A549 (cell line): Measurements from ENCODE around the gene STXBP6. TPM values are rescaled to one million over a fixed set of nuclear protein-coding genes. Genes with fewer than 3 reads are reported as not detected.
"Not testable (repeated sequence)": the region's sequence is repeated elsewhere in the genome, so short reads cannot be mapped to it uniquely, and the experiment has no call there.

Experiments used
- ATAC-seq, 2 experiments: fragments of 200-7000 bp in 1 of 2; fragments of >200 bp in 1 of 2; cut with Nextera tagmentation in 1 of 2; cut with Tn5 transposase in 1 of 2; 3 replicates each; pipeline versions ENCODE4 v1.8.0 to v1.9.1; 2018 to 2020; ENCODE audit warnings: mild to moderate bottlenecking in 1 of 2, moderate library complexity in 1 of 2
- CTCF ChIA-PET: fragments of 300-600 bp; sonication (Branson Sonifier 250); formaldehyde crosslinking; extraction: SDS; loops from one replicate; lab custom pipeline; 2021; ENCODE audit warnings: antibody characterized with exemption, inconsistent platforms; lab: Yijun Ruan, JAX
- POLR2A ChIA-PET: fragments of 350-600 bp; formaldehyde crosslinking; extraction: SDS; loops from one replicate; lab custom pipeline; 2021; ENCODE audit warnings: antibody characterized with exemption, inconsistent platforms; lab: Yijun Ruan, JAX
- DNase-seq, 2 experiments: peaks; one replicate each; pipeline versions ENCODE4 v3.0.0 to v3.0.0-alpha.2; 2011 to 2016; ENCODE audit warnings: low read depth in 1 of 2, low spot score in 1 of 2
- FAIRE-seq: peaks from 2 replicates; lab custom pipeline; 2011; peaks lifted over from hg19 to GRCh38; lab: Jason Lieb, UNC
- H3K27ac ChIP-seq, 2 experiments: fragments of >200 bp; sonication (Bioruptor Twin); formaldehyde crosslinking; 3 replicates each; pipeline ENCODE4 v1.5.1; 2016 to 2017
- H3K4me1 ChIP-seq: fragments of >200 bp; sonication (Bioruptor Twin); formaldehyde crosslinking; 3 replicates; pipeline ENCODE4 v1.6.1; 2016
- H3K4me2 ChIP-seq: fragments of >200 bp; sonication (Bioruptor Twin); formaldehyde crosslinking; 3 replicates; pipeline ENCODE4 v1.6.1; 2016
- H3K4me3 ChIP-seq: fragments of >200 bp; sonication (Bioruptor Twin); formaldehyde crosslinking; 3 replicates; pipeline ENCODE4 v1.5.1; 2016
- H3K9me3 ChIP-seq: fragments of >200 bp; sonication (Bioruptor Twin); formaldehyde crosslinking; 3 replicates; pipeline ENCODE4 v1.6.1; 2016
- BCL3 ChIP-seq: fragments of >200 bp; sonication (Bioruptor Twin); formaldehyde crosslinking; IDR thresholded peaks from 3 replicates; pipeline ENCODE4 v1.6.1; 2016
- BHLHE40 ChIP-seq: IDR thresholded peaks from 2 replicates; pipeline ENCODE4 v1.6.1; 2012; ENCODE audit warnings: low read depth, low read length, inconsistent platforms
- CEBPB ChIP-seq, 2 experiments: fragments of >200 bp in 1 of 2; sonication (Bioruptor Twin) in 1 of 2; formaldehyde crosslinking in 1 of 2; IDR thresholded peaks; 2 replicates each; pipeline ENCODE4 v1.6.1; 2012 to 2016
- CHD2 ChIP-seq: fragments of 150-350 bp; IDR thresholded peaks from 2 replicates; pipeline ENCODE4 v1.6.1; 2014; ENCODE audit warnings: low read length; ENCODE audit not compliant: partially characterized antibody
- CTCF ChIP-seq: fragments of >200 bp; sonication (Bioruptor Twin); formaldehyde crosslinking; IDR thresholded peaks from 3 replicates; pipeline ENCODE4 v1.5.1; 2016
- JUN ChIP-seq, 2 experiments: fragments of >200 bp; sonication (Bioruptor Twin); formaldehyde crosslinking; IDR thresholded peaks; 2 replicates in 1 of 2; 3 replicates in 1 of 2; pipeline ENCODE4 v1.6.1; 2016 to 2017
- KDM5A ChIP-seq: fragments of 200-600 bp; sonication (generic); IDR thresholded peaks from 2 replicates; pipeline ENCODE4 v1.6.1; 2016; ENCODE audit warnings: antibody characterized with exemption, mild to moderate bottlenecking
- MAX ChIP-seq: IDR thresholded peaks from 2 replicates; pipeline ENCODE4 v1.6.1; 2012
- MAZ ChIP-seq: fragments of 150-350 bp; IDR thresholded peaks from 2 replicates; pipeline ENCODE4 v1.6.1; 2014; ENCODE audit warnings: antibody characterized with exemption, low read depth, low read length, borderline replicate concordance
- NPAS2 ChIP-seq: fragments of 250-450 bp; sonication (Bioruptor Pico); IDR thresholded peaks from 2 replicates; pipeline ENCODE4 v1.8.0; 2022; ENCODE audit warnings: mild to moderate bottlenecking, moderate library complexity, borderline replicate concordance
- PBX3 ChIP-seq: IDR thresholded peaks from 2 replicates; pipeline ENCODE4 v1.6.1; 2012
- POLR2A ChIP-seq: IDR thresholded peaks from 2 replicates; pipeline ENCODE4 v1.6.1; 2012; ENCODE audit warnings: mild to moderate bottlenecking, low read length
- POLR2AphosphoS2 ChIP-seq: conservative IDR thresholded peaks from 2 replicates; pipeline ENCODE4 v1.6.1; 2012; ENCODE audit warnings: low read length, improper control_type of control experiment, inconsistent platforms
- TP53 ChIP-seq: fragments of 250-450 bp; sonication (Bioruptor Pico); IDR thresholded peaks from 2 replicates; pipeline ENCODE4 v1.5.0; 2021; ENCODE audit warnings: mild to moderate bottlenecking, moderate library complexity
- USF2 ChIP-seq: fragments of 450-650 bp; IDR thresholded peaks from 2 replicates; pipeline ENCODE4 v1.6.1; 2014; ENCODE audit warnings: antibody characterized with exemption
- ZC3H11A ChIP-seq: fragments of 450-650 bp; IDR thresholded peaks from 2 replicates; pipeline ENCODE4 v1.6.1; 2014; ENCODE audit warnings: antibody characterized with exemption, mild to moderate bottlenecking
- ZNF302 ChIP-seq: fragments of 250-450 bp; sonication (Bioruptor Pico); IDR thresholded peaks from 2 replicates; pipeline ENCODE4 v1.9.0; 2021; ENCODE audit warnings: inconsistent platforms, mild to moderate bottlenecking, moderate library complexity
- ZSCAN20 ChIP-seq: fragments of 250-450 bp; sonication (Bioruptor Pico); IDR thresholded peaks from 2 replicates; pipeline ENCODE4 v1.8.0; 2022; ENCODE audit warnings: mild to moderate bottlenecking, moderate library complexity
- WGBS: methylation state at CpG from one replicate; pipeline ENCODE4 v1.1.6; 2017; ENCODE audit errors: missing lambda C conversion rate; 5-methylcytosine and 5-hydroxymethylcytosine counted together
- polyA plus RNA-seq, 4 experiments: library from polyadenylated mRNA; depleted of rRNA in 3 of 4; stranded (reverse); fragments of >200 nt; fragmentation: RNase III in 1 of 4; extraction: RNeasy Plus Mini Kit Qiagen cat#74134 plus additional on column Dnase treatment in 1 of 4; gene quantifications; 2 replicates in 3 of 4; 3 replicates in 1 of 4; pipeline ENCODE4 v1.2.3, GENCODE V29; 2011 to 2017

STXBP6 gene
- polyA plus RNA-seq, 2 of the 4 experiments (the other 2 are of a cell fraction): 1.7 to 6.3 TPM

GRCh38 chr14:24804552-24805212, 245.3 kb downstream of the STXBP6 start:
- ChIA-PET CTCF (interaction anchor here (2.2 to 7.8 kb wide), 6 partner anchors 12 to 329 kb away, joined by 5 to 90 read pairs (median 9); no protein-coding TSS in a partner anchor), POLR2A (no interaction called here)
- no peak for DNase-seq
- Histone ChIP-seq H3K4me3 (no peak overlapping the region), H3K27ac (no peak overlapping the region), H3K4me1 (no peaks in the 10 kb centered on the region), H3K9me3 (no peaks in the 10 kb centered on the region)
- FAIRE-seq: no peak
- TF ChIP-seq PBX3: no peak
- TF ChIP-seq ZSCAN20: no peak
- no peak for TF ChIP-seq POLR2AphosphoS2
- no peak for TF ChIP-seq BHLHE40
- TF ChIP-seq KDM5A: no peak
- TF ChIP-seq MAZ: no peak
- TF ChIP-seq CHD2: no peak
- no peak for TF ChIP-seq NPAS2 (CRISPR knock-in tag)
- no peak for TF ChIP-seq USF2
- TF ChIP-seq BCL3: no peak
- TF ChIP-seq CEBPB (IDR thresholded peaks at IDR 0.05): no peak
- TF ChIP-seq MAX: no peak
- TF ChIP-seq JUN (IDR thresholded peaks at IDR 0.05): no peak
- TF ChIP-seq POLR2A: no peak
- TF ChIP-seq ZNF302 (CRISPR knock-in tag): no peak
- no peak for TF ChIP-seq CTCF
- no peak for TF ChIP-seq TP53 (CRISPR knock-in tag)
- TF ChIP-seq, all 56 proteins: peak for 0
- no peak for ATAC-seq
- 28% methylated on average over 3 of the region's 3 CpGs for WGBS
- H3K4me2 ChIP-seq: no peak overlapping the region

GRCh38 chr14:24803933-24804494, 245.9 kb downstream of the STXBP6 start:
- TF ChIP-seq ZSCAN20: no peak
- no peak for TF ChIP-seq JUN (IDR thresholded peaks at IDR 0.05)
- ChIA-PET POLR2A (no interaction called here), CTCF (interaction anchor here (7.8 kb wide), 1 partner anchor 330 kb away, joined by 90 read pairs; no protein-coding TSS in a partner anchor)
- no peak for ATAC-seq
- FAIRE-seq: no peak
- no peak overlapping the region for H3K4me3 ChIP-seq
- no peaks in the 10 kb centered on the region for H3K4me1 ChIP-seq
- DNase-seq: no peak
- H3K27ac ChIP-seq: no peak overlapping the region
- WGBS: 52% methylated on average over 10 of the region's 10 CpGs
- H3K4me2 ChIP-seq: no peak overlapping the region
- no peaks in the 10 kb centered on the region for H3K9me3 ChIP-seq

- DNase-seq, H3K27ac ChIP-seq, H3K4me3 ChIP-seq, POLR2A ChIA-PET, H3K4me1 ChIP-seq, H3K9me3 ChIP-seq, ATAC-seq, H3K4me2 ChIP-seq, FAIRE-seq: not testable (repeated sequence)
- WGBS: 76% methylated on average over 10 of the region's 10 CpGs
- CTCF ChIA-PET: interaction anchor here (7.8 kb wide), 1 partner anchor 330 kb away, joined by 90 read pairs; no protein-coding TSS in a partner anchor
- peak; percentile 65 for TF ChIP-seq ZC3H11A
These were observed 246.5 kb downstream of the STXBP6 start for GRCh38 chr14:24803426-24803825.
